ENCODE results near the gene SCN7A. TPM values are rescaled to one million over a fixed set of nuclear protein-coding genes. Genes with fewer than 3 reads are reported as not detected.
A peak's percentile ranks its signal among the peaks of the same experiment; 100 is the strongest.

SCN7A gene
- total and polyA plus RNA-seq, 2 donors: 11.1 to 133 TPM

DNA sequence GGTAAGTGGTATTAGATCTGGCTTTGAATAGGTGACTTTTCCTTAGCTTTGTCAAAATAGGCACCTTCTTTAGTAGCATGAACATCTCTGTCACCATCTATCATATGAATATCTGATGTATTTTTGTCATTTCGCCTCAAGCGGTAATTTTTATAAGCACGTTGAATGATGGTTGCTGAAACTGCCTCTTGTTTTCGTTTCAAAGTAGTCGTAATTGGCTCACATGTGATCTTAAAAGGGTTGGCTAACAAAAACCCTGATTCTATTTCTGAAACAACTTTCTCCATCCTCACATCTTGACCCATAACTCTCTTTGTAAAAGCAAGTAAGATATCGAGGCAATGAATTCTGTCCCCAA is 88.5 kb downstream of the SCN7A start:
- no peak for DNase-seq (ENCODE audit: extremely low spot score)
- no peaks in the 10 kb centered on the region for H3K36me3 ChIP-seq (ENCODE audit: insufficient read depth)
- H3K27ac ChIP-seq (ENCODE audit: low read depth): no peak overlapping the region
- no peak overlapping the region for H3K4me3 ChIP-seq (ENCODE audit: low read depth, low read length)
- 73% methylated on average over 6 of the region's 6 CpGs for WGBS
- H3K4me1 ChIP-seq (ENCODE audit: insufficient read depth): no peaks in the 10 kb centered on the region

- peak; percentile 46 for DNase-seq (ENCODE audit: extremely low spot score)
- Histone ChIP-seq H3K4me3 (ENCODE audit: low read depth, low read length) (no peak overlapping the region), H3K27ac (ENCODE audit: low read depth) (no peak overlapping the region), H3K36me3 (ENCODE audit: insufficient read depth) (no peaks in the 10 kb centered on the region), H3K4me1 (ENCODE audit: insufficient read depth) (no peaks in the 10 kb centered on the region)
- WGBS: 34% methylated on average over 2 of the region's 2 CpGs
Measured at GRCh38 chr2:166404831-166405568, 89.0 kb downstream of the SCN7A start.

GRCh38 chr2:166394245-166394644 is 99.8 kb downstream of the SCN7A start:
- WGBS: 92% methylated on average over 1 of the region's 1 CpG
- H3K4me3 ChIP-seq (ENCODE audit: low read depth, low read length): no peak overlapping the region
- no peaks in the 10 kb centered on the region for H3K4me1 ChIP-seq (ENCODE audit: insufficient read depth)
- H3K36me3 ChIP-seq (ENCODE audit: insufficient read depth): no peaks in the 10 kb centered on the region
- no peak overlapping the region for H3K27ac ChIP-seq (ENCODE audit: low read depth)
- no peak for DNase-seq (ENCODE audit: extremely low spot score)

- H3K36me3 ChIP-seq (ENCODE audit: insufficient read depth): no peaks in the 10 kb centered on the region
- H3K4me3 ChIP-seq (ENCODE audit: low read depth, low read length): no peak overlapping the region
- no peaks in the 10 kb centered on the region for H3K4me1 ChIP-seq (ENCODE audit: insufficient read depth)
- WGBS: 53% methylated on average over 3 of the region's 3 CpGs
- H3K27ac ChIP-seq (ENCODE audit: low read depth): no peak overlapping the region
- DNase-seq (ENCODE audit: extremely low spot score): no peak
Measured at GRCh38 chr2:166393008-166393407, 101.0 kb downstream of the SCN7A start.

DNA sequence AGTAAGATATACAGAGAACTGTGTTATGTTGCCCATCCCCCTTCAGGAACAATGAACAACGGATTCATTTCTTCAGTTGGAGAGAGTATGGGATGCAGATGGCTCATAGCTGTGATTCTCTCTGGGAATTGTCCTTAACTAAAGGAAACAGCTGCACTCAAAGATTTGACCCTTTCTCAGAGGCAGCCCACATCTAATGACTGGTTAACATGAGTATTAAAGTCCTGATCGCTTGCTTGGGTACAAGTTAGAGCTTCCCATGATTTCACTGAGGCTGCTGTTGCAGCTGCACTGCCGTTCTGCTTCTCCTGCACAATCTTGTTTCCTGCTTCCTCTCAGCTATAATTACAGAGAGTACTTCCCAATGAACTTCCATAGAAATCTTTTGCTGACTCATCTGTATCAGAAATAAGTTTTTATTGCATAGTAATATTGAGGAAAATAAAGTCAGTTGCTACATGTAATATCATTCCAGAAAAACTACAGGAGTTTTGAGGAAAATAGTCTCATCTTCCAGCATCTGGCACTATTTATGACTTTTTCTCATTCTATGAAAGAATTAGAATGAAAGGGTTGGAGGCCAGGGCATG is 105.5 kb downstream of the SCN7A start:
- H3K4me3 ChIP-seq (ENCODE audit: low read depth, low read length): no peak overlapping the region
- 42% methylated on average over 3 of the region's 3 CpGs for WGBS
- no peaks in the 10 kb centered on the region for H3K36me3 ChIP-seq (ENCODE audit: insufficient read depth)
- H3K4me1 ChIP-seq (ENCODE audit: insufficient read depth): no peaks in the 10 kb centered on the region
- no peak for DNase-seq (ENCODE audit: extremely low spot score)
- no peak overlapping the region for H3K27ac ChIP-seq (ENCODE audit: low read depth)

GRCh38 chr2:166385313-166385712 is 108.7 kb downstream of the SCN7A start:
- no peak for DNase-seq (ENCODE audit: extremely low spot score)
- no peak overlapping the region for H3K4me3 ChIP-seq (ENCODE audit: low read depth, low read length)
- H3K27ac ChIP-seq (ENCODE audit: low read depth): no peak overlapping the region
- no peaks in the 10 kb centered on the region for H3K36me3 ChIP-seq (ENCODE audit: insufficient read depth)
- H3K4me1 ChIP-seq (ENCODE audit: insufficient read depth): no peaks in the 10 kb centered on the region
- 93% methylated on average over 1 of the region's 1 CpG for WGBS

GRCh38 chr2:166384774-166385173 is 109.3 kb downstream of the SCN7A start:
- DNase-seq (ENCODE audit: extremely low spot score): no peak
- no peaks in the 10 kb centered on the region for H3K36me3 ChIP-seq (ENCODE audit: insufficient read depth)
- no peaks in the 10 kb centered on the region for H3K4me1 ChIP-seq (ENCODE audit: insufficient read depth)
- no peak overlapping the region for H3K4me3 ChIP-seq (ENCODE audit: low read depth, low read length)
- H3K27ac ChIP-seq (ENCODE audit: low read depth): no peak overlapping the region
- 66% methylated on average over 8 of the region's 8 CpGs for WGBS

GRCh38 chr2:166382448-166382847 is 111.6 kb downstream of the SCN7A start:
- Histone ChIP-seq H3K36me3 (ENCODE audit: insufficient read depth) (no peaks in the 10 kb centered on the region), H3K27ac (ENCODE audit: low read depth) (no peak overlapping the region), H3K4me3 (ENCODE audit: low read depth, low read length) (no peak overlapping the region), H3K4me1 (ENCODE audit: insufficient read depth) (no peaks in the 10 kb centered on the region)
- 84% methylated on average over 3 of the region's 3 CpGs for WGBS
- DNase-seq (ENCODE audit: extremely low spot score): no peak

DNA sequence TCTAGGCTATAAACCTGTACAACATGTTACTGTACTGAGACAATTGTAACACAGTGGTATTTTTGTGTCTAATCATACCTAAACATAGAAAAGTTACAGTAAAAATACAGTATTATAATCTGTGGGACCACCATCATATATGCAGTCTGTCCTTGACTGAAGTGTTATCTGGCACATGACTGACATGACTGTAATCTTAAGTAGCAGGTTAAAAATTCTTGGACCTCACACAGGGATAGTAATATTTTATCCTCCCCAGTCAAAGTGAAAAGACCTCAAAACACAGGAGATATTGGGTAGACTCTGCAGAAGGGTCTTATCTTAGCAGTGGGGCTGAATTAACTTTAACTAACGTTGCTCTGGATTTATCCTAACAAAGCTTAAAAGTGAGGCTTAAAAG is 113.4 kb downstream of the SCN7A start:
- Histone ChIP-seq H3K4me3 (ENCODE audit: low read depth, low read length) (no peak overlapping the region), H3K4me1 (ENCODE audit: insufficient read depth) (no peaks in the 10 kb centered on the region), H3K36me3 (ENCODE audit: insufficient read depth) (no peaks in the 10 kb centered on the region), H3K27ac (ENCODE audit: low read depth) (no peak overlapping the region)
- DNase-seq (ENCODE audit: extremely low spot score): no peak
- WGBS: 33% methylated on average over 1 of the region's 1 CpG

GRCh38 chr2:166376873-166377272 is 117.2 kb downstream of the SCN7A start:
- Histone ChIP-seq H3K36me3 (ENCODE audit: insufficient read depth) (no peaks in the 10 kb centered on the region), H3K4me1 (ENCODE audit: insufficient read depth) (no peaks in the 10 kb centered on the region), H3K4me3 (ENCODE audit: low read depth, low read length) (no peak overlapping the region), H3K27ac (ENCODE audit: low read depth) (no peak overlapping the region)
- WGBS: 43% methylated on average over 2 of the region's 2 CpGs
- no peak for DNase-seq (ENCODE audit: extremely low spot score)

DNA sequence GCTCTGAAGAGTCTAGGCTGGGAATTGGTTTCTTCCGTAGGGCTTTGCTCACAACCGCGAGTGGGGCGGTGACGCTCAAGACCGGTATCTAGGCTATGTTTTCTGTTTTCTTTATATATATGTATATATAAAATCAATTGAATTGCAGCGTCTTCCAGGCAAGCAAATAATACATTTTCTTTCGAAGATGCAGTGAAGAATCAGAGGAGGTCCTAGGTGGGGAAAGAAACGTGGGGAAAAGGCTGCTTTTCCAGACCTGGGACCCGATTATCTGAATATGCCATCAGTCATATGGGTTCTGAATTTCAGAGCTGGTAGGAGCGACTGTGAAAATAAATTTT is 117.6 kb downstream of the SCN7A start:
- Histone ChIP-seq H3K27ac (ENCODE audit: low read depth) (no peak overlapping the region), H3K36me3 (ENCODE audit: insufficient read depth) (no peaks in the 10 kb centered on the region), H3K4me3 (ENCODE audit: low read depth, low read length) (no peak overlapping the region), H3K4me1 (ENCODE audit: insufficient read depth) (no peaks in the 10 kb centered on the region)
- WGBS: 6% methylated on average over 11 of the region's 11 CpGs
- no peak for DNase-seq (ENCODE audit: extremely low spot score)

GRCh38 chr2:166375736-166376487 is 118.1 kb downstream of the SCN7A start, which contains the start of gene SCN9A:
Gene SCN9A (minus strand): TSS chr2:166375944. CDS start chr2:166311756, 64,188 bp downstream.
- under 1% methylated on average over 45 of the region's 45 CpGs for WGBS
- peak; percentile 46 for DNase-seq (ENCODE audit: extremely low spot score)
- no peaks in the 10 kb centered on the region for H3K36me3 ChIP-seq (ENCODE audit: insufficient read depth)
- H3K27ac ChIP-seq (ENCODE audit: low read depth): no peak within 1 kb of the TSS
- H3K4me1 ChIP-seq (ENCODE audit: insufficient read depth): no peaks in the 10 kb centered on the region
- H3K4me3 ChIP-seq (ENCODE audit: low read depth, low read length): peak within 1 kb of the TSS; percentile 46

DNA sequence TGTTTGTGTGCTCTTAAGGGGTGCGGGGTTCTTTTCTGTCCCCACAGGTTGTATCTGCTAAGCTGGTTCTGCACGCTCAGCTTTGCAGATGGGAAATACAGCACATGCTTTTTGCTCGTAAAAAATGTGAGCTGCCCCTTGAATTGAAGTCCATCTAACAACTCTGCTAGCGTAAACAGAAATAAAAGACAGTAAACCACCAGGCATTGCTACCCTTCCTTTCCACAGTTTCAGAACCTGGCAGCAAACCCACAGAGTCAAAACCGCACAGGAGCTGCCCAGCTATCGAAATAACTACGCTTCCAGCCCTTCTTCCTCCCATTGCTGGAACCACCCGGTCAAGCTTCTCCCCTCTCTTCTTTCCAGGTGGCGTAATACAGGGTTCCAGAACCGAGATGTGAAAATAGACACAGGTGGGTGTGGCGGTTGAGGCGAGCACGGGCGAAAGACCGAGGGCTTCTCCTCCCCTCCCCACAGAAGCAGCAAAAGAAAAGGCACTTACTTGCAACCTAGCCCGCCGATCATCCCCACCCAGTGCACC is 118.8 kb downstream of the SCN7A start:
- Histone ChIP-seq H3K4me1 (ENCODE audit: insufficient read depth) (no peaks in the 10 kb centered on the region), H3K27ac (ENCODE audit: low read depth) (no peak overlapping the region), H3K4me3 (ENCODE audit: low read depth, low read length) (peak overlapping the region; percentile 46), H3K36me3 (ENCODE audit: insufficient read depth) (no peaks in the 10 kb centered on the region)
- under 1% methylated on average over 17 of the region's 17 CpGs for WGBS
- peak; percentile 20 for DNase-seq (ENCODE audit: extremely low spot score)

DNA sequence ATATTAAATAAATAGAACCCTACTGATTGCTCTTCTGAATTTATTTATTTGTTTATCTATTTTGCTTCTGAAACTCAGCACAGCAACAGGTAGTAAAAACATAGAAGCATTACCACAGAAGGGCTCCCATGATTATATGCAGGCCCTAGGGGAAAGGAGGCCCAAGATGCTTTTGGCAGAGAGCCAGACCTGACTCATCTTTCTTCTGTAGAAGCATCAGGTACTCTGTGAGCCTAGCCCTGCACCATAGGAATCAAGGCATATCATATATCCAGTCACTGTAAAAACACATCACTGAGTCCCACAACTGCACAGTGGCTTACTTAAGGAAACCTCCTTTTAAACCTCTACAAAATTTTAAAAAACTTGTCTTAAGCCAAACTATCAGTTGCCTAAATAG is 120.1 kb downstream of the SCN7A start:
- no peaks in the 10 kb centered on the region for H3K4me1 ChIP-seq (ENCODE audit: insufficient read depth)
- H3K36me3 ChIP-seq (ENCODE audit: insufficient read depth): no peaks in the 10 kb centered on the region
- no peak overlapping the region for H3K27ac ChIP-seq (ENCODE audit: low read depth)
- DNase-seq (ENCODE audit: extremely low spot score): no peak
- no peak overlapping the region for H3K4me3 ChIP-seq (ENCODE audit: low read depth, low read length)
